Loucy (cell line): Measurements from ENCODE around the gene MEIS1.

Experiments
- H2AFZ ChIP-seq: fragments of 200-600 bp; sonication (generic); 2 replicates; pipeline ENCODE4 v1.6.0; 2016; ENCODE audit warnings: antibody characterized with exemption, mild to moderate bottlenecking, low read length, moderate library complexity
- H3F3A ChIP-seq: fragments of 200-600 bp; 2 replicates; pipeline ENCODE4 v1.6.0; 2016; ENCODE audit warnings: antibody characterized with exemption, low read depth, mild to moderate bottlenecking
- H3K27me3 ChIP-seq: fragments of 200-600 bp; sonication (generic); 2 replicates; pipeline ENCODE4 v1.6.1; 2014; ENCODE audit warnings: low read length, mild to moderate bottlenecking; ENCODE audit not compliant: insufficient read depth, poor library complexity, severe bottlenecking
- H3K36me3 ChIP-seq: fragments of 200-600 bp; sonication (generic); 2 replicates; pipeline ENCODE4 v1.6.1; 2016; ENCODE audit warnings: low read length; ENCODE audit not compliant: insufficient read depth
- H3K4me1 ChIP-seq: fragments of 200-600 bp; sonication (generic); 2 replicates; pipeline ENCODE4 v1.5.1; 2014; ENCODE audit warnings: low read length, mild to moderate bottlenecking; ENCODE audit not compliant: insufficient read depth, poor library complexity, severe bottlenecking
- H3K4me2 ChIP-seq: fragments of 200-600 bp; sonication (generic); 2 replicates; pipeline ENCODE4 v1.6.0; 2014; ENCODE audit warnings: antibody characterized with exemption, low read length, low read depth, mild to moderate bottlenecking; ENCODE audit not compliant: poor library complexity, severe bottlenecking
- H3K4me3 ChIP-seq: fragments of 200-600 bp; sonication (generic); 2 replicates; pipeline ENCODE4 v1.5.1; 2014; ENCODE audit warnings: low read length, mild to moderate bottlenecking, mixed read lengths; ENCODE audit not compliant: poor library complexity, severe bottlenecking
- H3K79me2 ChIP-seq: fragments of 200-600 bp; sonication (generic); 2 replicates; pipeline ENCODE4 v1.6.1; 2014; ENCODE audit warnings: low read length; ENCODE audit not compliant: insufficient read depth
- H3K9ac ChIP-seq: fragments of 200-600 bp; sonication (generic); 2 replicates; pipeline ENCODE4 v1.6.0; 2014; ENCODE audit warnings: mild to moderate bottlenecking, low read depth, low read length, moderate library complexity; ENCODE audit not compliant: poor library complexity, severe bottlenecking
- H3K9me2 ChIP-seq: fragments of 200-600 bp; sonication (generic); replicated peaks from 2 replicates; pipeline ENCODE4 v1.6.1; 2016; ENCODE audit warnings: low read depth, low read length, mixed read lengths
- H3K9me3 ChIP-seq: fragments of 200-600 bp; sonication (generic); 2 replicates; pipeline ENCODE4 v1.6.1; 2014; ENCODE audit warnings: mild to moderate bottlenecking, antibody characterized with exemption, low read length, low read depth; ENCODE audit not compliant: insufficient read depth
- H4K20me1 ChIP-seq: fragments of 200-600 bp; sonication (generic); 2 replicates; pipeline ENCODE4 v1.6.0; 2014; ENCODE audit warnings: antibody characterized with exemption, low read length, mild to moderate bottlenecking; ENCODE audit not compliant: insufficient read depth, poor library complexity, severe bottlenecking
- EZH2phosphoT487 ChIP-seq: fragments of 200-600 bp; IDR thresholded peaks from 2 replicates; pipeline ENCODE4 v1.6.1; 2018; ENCODE audit warnings: antibody characterized with exemption, mild to moderate bottlenecking, moderate library complexity, borderline replicate concordance
- TF ChIP-seq, protein P1 (sequence below): fragments of 200-600 bp; sonication (generic); conservative IDR thresholded peaks from 2 replicates; pipeline ENCODE4 v1.5.1; 2014; ENCODE audit warnings: mild to moderate bottlenecking, antibody characterized with exemption, low read length

The MEIS1 gene

DNA sequence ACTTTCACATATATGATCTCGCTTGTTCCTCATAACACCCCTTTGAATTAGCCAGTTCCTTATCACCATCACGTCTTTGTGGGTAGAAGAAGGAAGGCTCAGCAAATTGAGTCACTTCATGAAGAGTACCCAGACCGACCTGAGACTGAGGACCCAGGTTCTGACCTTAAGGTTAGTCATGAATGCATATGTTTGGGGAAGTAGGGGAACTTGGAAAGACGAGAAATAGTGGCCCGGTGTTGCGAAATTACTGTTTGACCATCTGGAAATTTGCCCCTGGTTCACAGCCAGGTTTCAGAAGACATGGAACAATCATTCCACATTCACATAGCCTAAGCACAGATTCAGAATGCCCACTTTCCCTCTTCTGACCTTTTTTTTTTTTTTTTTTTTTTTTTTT is 59.8 kb downstream of the MEIS1 start:
- no peak overlapping the region for H2AFZ ChIP-seq
- no peaks in the 10 kb centered on the region for H3K9me3 ChIP-seq
- no peak overlapping the region for H3K9ac ChIP-seq
- H3K4me3 ChIP-seq, result no peak overlapping the region
- no peaks in the 10 kb centered on the region for H3K79me2 ChIP-seq
- no peak overlapping the region for H3K4me2 ChIP-seq
- no peaks in the 10 kb centered on the region for H3K4me1 ChIP-seq
- H3K36me3 ChIP-seq, result no peaks in the 10 kb centered on the region
- no peaks in the 10 kb centered on the region for H3K9me2 ChIP-seq
- no peaks in the 10 kb centered on the region for H3K27me3 ChIP-seq
- no peaks in the 10 kb centered on the region for H3F3A ChIP-seq
- TF ChIP-seq, protein P1, sequence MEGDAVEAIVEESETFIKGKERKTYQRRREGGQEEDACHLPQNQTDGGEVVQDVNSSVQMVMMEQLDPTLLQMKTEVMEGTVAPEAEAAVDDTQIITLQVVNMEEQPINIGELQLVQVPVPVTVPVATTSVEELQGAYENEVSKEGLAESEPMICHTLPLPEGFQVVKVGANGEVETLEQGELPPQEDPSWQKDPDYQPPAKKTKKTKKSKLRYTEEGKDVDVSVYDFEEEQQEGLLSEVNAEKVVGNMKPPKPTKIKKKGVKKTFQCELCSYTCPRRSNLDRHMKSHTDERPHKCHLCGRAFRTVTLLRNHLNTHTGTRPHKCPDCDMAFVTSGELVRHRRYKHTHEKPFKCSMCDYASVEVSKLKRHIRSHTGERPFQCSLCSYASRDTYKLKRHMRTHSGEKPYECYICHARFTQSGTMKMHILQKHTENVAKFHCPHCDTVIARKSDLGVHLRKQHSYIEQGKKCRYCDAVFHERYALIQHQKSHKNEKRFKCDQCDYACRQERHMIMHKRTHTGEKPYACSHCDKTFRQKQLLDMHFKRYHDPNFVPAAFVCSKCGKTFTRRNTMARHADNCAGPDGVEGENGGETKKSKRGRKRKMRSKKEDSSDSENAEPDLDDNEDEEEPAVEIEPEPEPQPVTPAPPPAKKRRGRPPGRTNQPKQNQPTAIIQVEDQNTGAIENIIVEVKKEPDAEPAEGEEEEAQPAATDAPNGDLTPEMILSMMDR, result no peak
- TF ChIP-seq EZH2phosphoT487, result no peak
- H4K20me1 ChIP-seq, result no peaks in the 10 kb centered on the region

DNA sequence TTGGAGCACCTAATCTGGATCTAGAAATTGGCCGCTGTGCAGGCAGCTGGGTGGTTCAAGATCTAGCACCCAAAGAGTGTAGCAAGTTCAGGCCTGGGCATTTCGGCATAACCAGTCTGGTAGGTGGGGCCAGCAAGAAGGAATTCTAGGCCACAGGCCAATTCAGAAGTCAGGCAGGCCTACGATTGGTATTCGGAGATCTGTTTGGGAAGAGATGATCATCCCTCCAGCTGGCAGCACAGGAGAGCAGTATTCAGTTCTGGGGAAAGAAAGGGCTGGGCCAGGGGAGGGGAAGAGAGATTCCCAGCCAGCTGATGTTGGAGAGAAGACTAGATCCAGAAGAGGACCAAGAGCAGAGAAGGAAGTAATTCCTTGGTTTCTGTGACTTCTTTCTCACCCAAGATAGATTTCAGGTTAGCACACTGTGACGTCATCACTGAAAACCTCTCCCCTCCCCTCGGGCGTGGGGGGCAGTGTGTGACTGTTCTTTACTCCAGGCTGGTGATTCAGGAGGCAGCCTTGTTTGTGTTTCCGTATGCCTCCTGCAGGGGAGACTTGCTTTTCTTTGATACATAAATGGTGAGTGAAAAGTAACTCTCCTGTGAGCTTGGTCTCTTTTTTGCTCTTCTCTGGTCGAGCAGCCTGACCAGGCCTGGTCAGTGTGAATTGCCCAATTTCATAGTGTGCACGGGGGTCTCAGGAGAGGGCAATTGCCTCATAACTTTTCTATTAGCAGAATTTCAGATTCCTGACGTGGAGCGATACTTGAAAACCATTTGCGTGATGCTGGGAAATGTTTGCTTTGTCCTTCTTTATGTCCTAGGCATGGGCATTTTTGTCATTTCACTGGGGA is 61.1 kb downstream of the MEIS1 start:
- Histone ChIP-seq H3K4me3 (no peak overlapping the region), H3K27me3 (no peaks in the 10 kb centered on the region), H3F3A (no peaks in the 10 kb centered on the region), H3K9ac (no peak overlapping the region), H2AFZ (no peak overlapping the region), H3K36me3 (no peaks in the 10 kb centered on the region), H3K79me2 (no peaks in the 10 kb centered on the region), H3K9me3 (no peaks in the 10 kb centered on the region), H3K4me1 (no peaks in the 10 kb centered on the region), H4K20me1 (no peaks in the 10 kb centered on the region), H3K4me2 (no peak overlapping the region), H3K9me2 (no peaks in the 10 kb centered on the region)
- TF ChIP-seq, protein P1, result no peak

DNA sequence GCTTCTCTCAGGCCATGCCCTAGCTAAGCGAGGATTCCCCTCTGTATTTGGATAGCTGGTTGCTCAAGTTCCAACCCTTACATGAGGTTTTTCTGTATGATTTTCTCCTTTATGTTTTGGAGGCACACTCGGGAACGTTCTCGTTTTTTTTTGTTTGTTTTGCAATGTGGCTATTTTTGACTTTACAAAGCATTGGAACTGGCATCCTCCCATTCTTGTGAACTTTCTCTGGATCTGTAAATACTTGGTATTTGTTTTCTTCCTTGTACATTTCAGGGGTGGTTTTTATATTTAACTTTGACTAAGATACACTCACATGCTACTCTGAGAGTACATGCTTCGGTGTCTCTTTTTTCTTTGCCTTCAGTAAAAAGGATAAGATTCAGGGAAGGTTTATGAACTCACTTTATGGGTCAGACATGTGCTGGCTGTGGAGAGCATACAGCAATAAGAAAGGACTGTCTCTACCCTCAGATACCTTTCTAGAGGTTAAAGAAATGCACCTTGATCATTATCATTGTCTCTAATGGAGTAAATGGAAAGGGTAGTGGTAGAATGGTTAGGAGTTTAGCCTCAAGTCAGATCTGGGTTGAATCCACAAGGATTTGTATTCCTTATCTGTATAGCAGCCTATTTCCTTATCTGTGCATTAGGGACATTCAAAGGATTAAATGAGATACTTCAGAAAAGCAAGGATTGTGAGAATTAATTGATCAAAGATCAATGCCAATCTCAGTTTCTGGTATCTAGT is 61.9 kb downstream of the MEIS1 start:
- Histone ChIP-seq H3F3A (no peaks in the 10 kb centered on the region), H3K4me2 (no peak overlapping the region), H2AFZ (no peak overlapping the region)

More for the DNA sequence above, 61.9 kb downstream of the MEIS1 start:
- Histone ChIP-seq H3K4me1 (no peaks in the 10 kb centered on the region), H3K36me3 (no peaks in the 10 kb centered on the region), H3K4me3 (no peak overlapping the region), H3K27me3 (no peaks in the 10 kb centered on the region), H3K9me3 (no peaks in the 10 kb centered on the region), H3K79me2 (no peaks in the 10 kb centered on the region), H4K20me1 (no peaks in the 10 kb centered on the region), H3K9ac (no peak overlapping the region), H3K9me2 (no peaks in the 10 kb centered on the region)
- TF ChIP-seq, protein P1, result no peak
- TF ChIP-seq EZH2phosphoT487, result no peak
